Measurements from ENCODE around the gene CHN1.

The CHN1 gene

DNA sequence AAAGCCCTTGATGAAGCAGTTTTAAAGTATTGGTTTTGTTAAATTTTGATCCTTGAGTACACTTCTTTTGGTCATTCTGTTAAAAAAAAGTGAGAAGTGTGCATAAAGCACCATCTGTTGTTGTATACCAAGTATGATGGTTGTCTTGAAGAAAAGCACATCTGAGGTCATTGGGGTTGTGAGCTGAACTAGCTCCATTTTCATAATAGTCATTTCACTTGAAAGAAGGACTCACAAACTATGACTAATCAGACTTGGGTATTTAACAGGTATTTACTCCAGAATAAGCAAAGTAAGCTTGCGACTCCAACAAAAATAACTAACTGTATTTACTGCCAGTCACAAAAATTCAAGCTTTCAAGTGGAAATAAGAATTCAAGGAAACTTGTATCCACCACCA, 35.1 kb downstream of the CHN1 start:
- no peak for DNase-seq

DNA sequence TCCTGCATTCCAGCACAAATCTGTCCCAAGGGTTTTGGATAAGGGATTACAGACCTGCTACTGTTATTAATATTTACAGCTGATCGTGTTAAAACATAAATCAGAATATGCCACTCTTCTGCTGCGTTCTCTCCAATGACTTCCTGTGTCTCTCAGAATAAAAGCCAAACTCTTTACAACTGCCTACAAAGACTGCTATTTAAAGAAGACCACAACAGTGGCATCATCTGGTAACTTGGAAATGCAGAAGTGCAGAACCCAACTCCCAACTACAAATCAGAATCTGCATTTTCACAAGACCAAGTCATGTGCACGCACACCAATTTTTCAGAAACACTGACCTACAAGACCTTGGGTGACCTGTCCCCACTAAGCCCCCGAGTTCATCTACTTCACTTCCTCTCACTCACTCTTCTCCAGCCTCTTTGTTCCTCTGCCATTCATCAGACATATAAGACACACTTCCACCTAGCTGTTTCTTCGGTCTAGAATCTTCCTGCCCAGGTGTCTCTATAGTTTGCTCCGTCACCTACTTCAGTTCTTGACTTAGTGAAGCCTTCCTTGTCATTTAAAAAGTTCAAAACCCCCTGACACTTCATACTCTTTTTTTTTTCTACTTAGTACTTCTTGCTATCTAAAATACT, 36.0 kb downstream of the CHN1 start:
- DNase-seq: no peak

DNA sequence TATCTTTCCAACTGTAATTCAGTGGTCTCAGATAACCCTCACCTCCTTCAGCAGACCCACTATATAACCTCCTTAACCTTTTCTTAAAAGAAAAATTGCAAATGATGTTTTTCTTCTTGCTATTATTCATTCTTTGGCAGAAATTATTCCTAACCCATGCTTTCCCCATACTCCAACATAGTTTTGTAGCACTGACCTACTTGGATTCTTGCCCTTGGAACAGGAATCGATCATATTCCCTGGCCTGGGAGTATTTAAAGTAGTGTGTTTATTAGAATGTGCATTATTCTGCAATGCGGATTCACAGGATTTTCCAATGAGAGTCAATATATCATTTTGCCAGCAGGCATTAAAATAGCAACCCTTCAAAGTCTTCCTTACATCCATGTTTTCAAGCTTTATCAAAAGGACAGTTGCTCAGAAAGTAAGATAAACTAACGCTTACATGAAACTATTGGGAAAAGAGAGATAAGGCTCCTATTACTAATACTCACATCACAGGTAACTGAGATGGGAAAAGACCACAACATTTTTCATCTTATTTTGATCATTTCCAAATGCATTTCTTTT, 37.4 kb downstream of the CHN1 start:
- no peak for DNase-seq

DNA sequence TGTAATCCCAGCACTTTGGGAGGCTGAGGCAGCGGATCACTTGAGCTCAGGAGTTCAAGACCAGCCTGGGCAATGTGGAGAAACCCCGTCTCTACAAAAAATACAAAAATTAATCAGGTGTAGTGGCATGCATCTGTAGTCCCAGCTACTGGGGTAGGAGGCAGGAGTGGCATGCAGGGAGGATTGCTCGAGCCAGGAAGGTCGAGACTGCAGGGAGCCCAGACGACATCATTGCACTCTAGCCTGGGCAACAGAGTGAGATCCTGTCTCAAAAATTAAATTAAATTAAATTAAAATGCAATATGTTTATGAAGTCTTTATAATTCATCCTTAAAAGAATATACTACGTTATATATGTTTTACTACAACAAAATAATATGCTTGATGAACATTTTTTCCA, 38.1 kb downstream of the CHN1 start:
- no peak for DNase-seq

- no peak for DNase-seq
Measured at GRCh38 chr2:174965992-174966744, 39.0 kb downstream of the CHN1 start.

DNA sequence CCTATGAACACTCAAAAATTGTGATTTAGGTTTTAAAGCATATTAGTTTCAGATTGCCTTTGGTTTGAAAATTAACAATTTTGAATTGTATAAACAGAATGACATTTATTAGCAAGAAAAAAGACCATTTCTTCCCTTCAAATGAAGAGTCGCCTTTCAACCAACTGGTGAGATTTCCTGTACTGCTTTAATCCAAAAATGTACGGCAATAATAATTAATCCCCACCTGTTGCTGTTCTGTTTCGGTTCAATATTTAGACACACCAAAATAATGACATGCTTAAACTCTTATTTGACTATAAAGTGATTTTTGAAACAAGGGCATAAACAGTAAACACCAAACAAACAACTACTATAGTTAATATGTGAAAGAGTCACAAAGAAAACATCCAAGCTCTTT, 39.6 kb downstream of the CHN1 start:
- DNase-seq: no peak

DNA sequence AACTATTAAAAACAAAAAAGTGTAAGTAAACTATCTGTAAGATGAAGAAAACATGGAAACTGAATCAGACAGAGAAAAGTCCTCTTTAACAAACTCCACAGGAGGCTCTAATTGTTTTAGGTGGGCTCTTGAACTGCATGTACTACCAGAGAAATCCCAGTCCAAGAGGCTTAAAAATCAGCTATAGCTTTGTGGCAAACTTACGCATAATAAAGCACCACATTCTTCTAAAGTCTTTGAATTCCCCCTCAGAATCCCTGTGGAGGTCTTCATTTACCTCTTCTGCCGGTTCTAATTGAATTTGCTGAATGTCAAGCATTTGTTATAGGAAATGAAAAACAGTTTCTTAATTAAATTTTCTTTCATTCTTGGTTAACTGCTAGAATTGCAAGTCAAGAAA, 40.8 kb downstream of the CHN1 start:
- no peak for DNase-seq

- no peak for DNase-seq
Measured at GRCh38 chr2:174963437-174964400, 41.5 kb downstream of the CHN1 start.

DNA sequence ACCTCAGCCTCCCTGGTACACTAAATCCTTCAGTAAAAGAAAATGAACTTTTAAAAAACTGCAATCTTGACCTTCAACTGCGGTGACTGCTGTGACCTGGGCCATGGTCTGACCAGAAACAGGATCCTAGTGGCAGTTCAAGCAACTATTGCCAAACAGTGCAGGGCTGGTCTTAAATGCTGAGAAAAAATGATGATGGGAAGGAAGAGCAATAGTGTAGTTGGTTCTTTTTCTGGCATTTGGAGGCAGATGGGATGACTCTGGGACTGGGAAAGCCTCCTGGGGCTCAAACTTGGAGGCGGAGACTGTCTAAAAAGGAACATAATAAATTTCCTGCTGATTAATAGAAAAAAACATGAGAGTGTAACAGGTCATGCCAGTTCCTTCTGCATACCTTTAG, 45.4 kb downstream of the CHN1 start:
- no peak for DNase-seq

DNA sequence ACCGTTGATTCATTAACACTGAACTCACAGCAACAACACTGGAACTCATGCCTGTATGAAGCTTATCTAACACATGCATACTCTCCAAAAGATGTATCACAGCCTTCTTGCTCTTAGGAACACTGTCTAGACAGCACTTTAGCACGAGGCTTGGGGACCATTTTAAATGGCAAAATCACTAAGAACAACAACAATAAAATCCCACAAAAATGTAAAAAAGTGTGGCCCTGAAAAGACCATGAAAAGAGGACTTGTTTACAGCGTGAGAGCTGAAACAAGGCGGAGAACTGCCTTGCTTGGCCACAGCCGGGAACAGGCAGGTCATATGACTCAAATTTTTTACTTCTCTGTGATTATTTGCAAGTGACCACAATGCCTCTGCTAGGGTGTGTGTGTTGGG, 48.1 kb downstream of the CHN1 start:
- DNase-seq: no peak

DNA sequence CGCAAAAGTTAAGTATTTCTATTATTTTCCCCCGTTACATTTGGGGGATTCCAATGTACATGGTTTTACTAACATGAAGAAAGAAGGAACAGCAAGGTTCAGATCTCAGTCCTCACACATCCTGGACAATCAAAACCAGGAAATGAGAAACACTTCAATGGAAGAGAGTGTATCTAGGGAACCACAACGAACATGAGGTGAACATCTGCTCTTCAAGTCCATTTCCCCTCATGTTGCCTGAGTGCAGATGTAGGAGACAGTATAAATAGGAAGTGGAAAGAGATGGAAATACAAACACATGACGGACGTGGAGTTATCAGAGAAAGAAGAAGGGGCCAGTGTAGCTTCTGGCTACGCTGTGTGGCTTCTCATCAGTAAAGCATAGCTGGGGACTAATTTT, 52.6 kb downstream of the CHN1 start:
- no peak for DNase-seq

DNA sequence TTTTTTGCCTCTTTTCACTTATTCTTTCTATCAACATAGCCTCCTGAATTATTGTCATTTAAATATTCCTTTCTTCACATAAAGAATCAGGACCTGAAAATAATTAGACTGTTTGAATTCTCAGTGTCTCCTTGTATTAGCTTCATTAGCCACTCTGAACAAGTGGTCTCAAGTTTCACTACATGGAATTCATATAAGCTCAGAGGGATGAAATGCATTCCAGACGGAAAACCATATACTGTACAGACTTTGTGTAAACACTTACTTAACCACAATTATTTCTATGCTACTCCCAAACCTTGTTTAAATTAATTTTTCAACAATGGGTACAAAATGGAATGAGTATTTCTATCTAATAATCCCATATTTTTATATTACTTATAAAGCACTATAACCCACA, 53.4 kb downstream of the CHN1 start:
- DNase-seq: no peak

GRCh38 chr2:174949988-174950687, 55.0 kb downstream of the CHN1 start:
- no peak for DNase-seq

GRCh38 chr2:174945601-174946260, 59.5 kb downstream of the CHN1 start:
- no peak for DNase-seq

- DNase-seq: no peak
Measured at GRCh38 chr2:174939046-174939445, 66.1 kb downstream of the CHN1 start.

DNA sequence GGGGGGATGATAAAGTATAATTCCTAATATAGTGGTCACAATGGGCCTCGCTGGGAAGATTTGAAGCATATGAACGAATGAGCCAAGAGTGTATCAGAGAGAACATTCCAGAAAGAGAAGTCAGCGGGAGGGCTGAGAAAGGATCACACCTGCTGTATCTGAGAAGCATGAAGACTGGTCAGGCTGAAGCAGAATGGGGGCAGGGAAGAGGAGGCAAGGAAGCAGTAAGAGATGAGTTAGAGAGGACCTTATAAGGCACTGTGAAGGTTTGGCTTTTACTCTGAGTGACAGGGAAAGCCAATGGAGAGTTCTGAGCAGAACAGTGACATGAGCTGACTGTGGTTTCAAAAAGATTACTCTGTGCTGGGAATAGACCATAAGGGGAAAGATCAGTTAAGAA, 73.5 kb downstream of the CHN1 start:
- DNase-seq: no peak

DNA sequence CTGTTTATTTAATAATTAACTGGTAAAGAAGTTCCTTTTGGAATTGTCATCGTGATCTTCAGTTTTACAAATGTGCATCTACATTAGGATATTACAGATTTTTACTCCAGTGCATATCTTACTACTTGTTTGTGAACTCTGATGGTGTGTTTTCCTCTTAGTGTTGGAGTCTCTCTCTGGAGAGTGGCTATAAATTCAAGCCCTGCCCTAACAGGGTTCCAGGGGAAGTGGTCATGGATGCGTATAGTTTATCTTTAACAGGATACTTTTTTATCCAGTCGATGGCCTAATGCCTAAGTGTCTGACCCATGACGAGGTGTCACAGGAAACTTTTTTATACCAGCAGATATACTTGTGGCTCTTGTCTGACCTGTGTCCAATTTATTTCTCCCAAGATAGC, 75.4 kb downstream of the CHN1 start:
- DNase-seq: no peak

DNA sequence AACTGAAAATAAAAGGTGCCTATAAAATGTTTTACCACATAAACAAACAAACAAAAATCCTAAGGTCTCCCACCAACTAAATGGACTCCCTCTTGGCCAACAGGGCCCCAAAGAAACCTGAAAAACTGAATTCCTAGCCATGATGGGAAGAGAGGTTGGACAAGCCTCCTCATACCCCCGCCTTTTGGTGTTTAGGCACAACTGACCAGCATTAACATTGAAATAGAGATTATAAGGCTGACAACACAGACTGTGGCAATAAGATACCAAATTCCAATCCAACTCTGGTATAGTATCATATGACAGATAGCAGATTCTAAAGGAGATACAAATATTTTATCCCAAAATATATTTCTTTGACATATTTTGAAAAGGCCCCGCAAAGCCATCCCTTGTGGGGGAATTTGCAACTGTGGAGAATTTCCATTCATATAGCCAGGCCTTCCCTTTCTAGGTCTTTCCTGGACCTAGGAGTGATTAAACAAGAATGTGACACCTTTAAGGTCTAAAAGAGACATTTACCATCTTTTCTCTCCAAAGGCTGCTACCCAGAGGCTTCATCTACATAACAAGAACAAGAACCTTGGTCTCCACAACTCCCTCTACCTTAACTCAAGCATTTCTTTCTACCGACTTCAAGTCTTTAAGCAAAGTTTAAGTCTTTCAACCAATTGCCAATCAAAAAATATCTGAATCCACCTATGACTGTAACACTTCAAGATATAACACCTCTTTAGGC, 80.0 kb downstream of the CHN1 start:
- DNase-seq: no peak

GRCh38 chr2:174924061-174924693, 81.0 kb downstream of the CHN1 start:
- no peak for DNase-seq

- DNase-seq: no peak
Measured at GRCh38 chr2:174919947-174920595, 85.1 kb downstream of the CHN1 start.
